Natural killer cell (primary cell): ENCODE measurements around the gene FBXO9. TPM values are rescaled to one million over a fixed set of nuclear protein-coding genes. Genes with fewer than 3 reads are reported as not detected.

ENCODE experiments used
- ATAC-seq, 3 donors: fragments of 150-1000 bp in 2 of 3; fragments of 200-7000 bp in 1 of 3; cut with Tn5 transposase; 1 replicate in 1 of 3; 2 replicates in 2 of 3; pipeline ENCODE4 v1.10.0; 2021; ENCODE audit warnings: mild to moderate bottlenecking in 2 of 3, moderate library complexity in 2 of 3
- DNase-seq, 2 donors: peaks; one replicate each; pipeline versions ENCODE4 v3.0.0 to v3.0.0-alpha.2; 2013 to 2021; ENCODE audit warnings: mixed read lengths in 1 of 2
- H3K27ac ChIP-seq: one replicate; pipeline ENCODE4 v1.5.1; 2013; ENCODE audit warnings: mild to moderate bottlenecking, low read length
- H3K27me3 ChIP-seq: one replicate; pipeline ENCODE4 v1.6.1; 2013; ENCODE audit warnings: low read length; ENCODE audit not compliant: control insufficient read depth, insufficient read depth
- H3K36me3 ChIP-seq: one replicate; pipeline ENCODE4 v1.6.1; 2013; ENCODE audit warnings: low read length; ENCODE audit not compliant: control insufficient read depth, insufficient read depth
- H3K4me1 ChIP-seq: one replicate; pipeline ENCODE4 v1.6.1; 2013; ENCODE audit warnings: low read length; ENCODE audit not compliant: control insufficient read depth, insufficient read depth
- H3K4me3 ChIP-seq: one replicate; pipeline ENCODE4 v1.5.1; 2013; ENCODE audit warnings: low read length
- H3K9me3 ChIP-seq: one replicate; pipeline ENCODE4 v1.6.1; 2013; ENCODE audit warnings: low read length; ENCODE audit not compliant: control insufficient read depth, insufficient read depth
- H3K27ac Mint-ChIP-seq, 2 donors: one replicate each; pipeline ENCODE4 v1.8.0; 2022; ENCODE audit warnings: mild to moderate bottlenecking in 2 of 2, mixed read lengths in 2 of 2, moderate library complexity in 1 of 2
- H3K27me3 Mint-ChIP-seq, 2 donors: one replicate each; pipeline ENCODE4 v1.8.0; 2022; ENCODE audit warnings: low read depth in 2 of 2, mixed read lengths in 2 of 2
- H3K36me3 Mint-ChIP-seq: one replicate; pipeline ENCODE4 v1.8.0; 2022; ENCODE audit warnings: mixed read lengths
- H3K4me1 Mint-ChIP-seq, 2 donors: one replicate each; pipeline ENCODE4 v1.8.0; 2022; ENCODE audit warnings: mixed read lengths in 2 of 2
- H3K4me3 Mint-ChIP-seq: one replicate; pipeline ENCODE4 v1.8.0; 2022; ENCODE audit warnings: mild to moderate bottlenecking, moderate library complexity, mixed read lengths
- H3K9me3 Mint-ChIP-seq, 2 donors: one replicate each; pipeline ENCODE4 v1.8.0; 2022; ENCODE audit warnings: mixed read lengths in 2 of 2
- CTCF ChIP-seq: fragments of 200-600 bp; IDR thresholded peaks from one replicate; pipeline ENCODE4 v1.8.0; 2022; ENCODE audit warnings: antibody characterized with exemption
- WGBS: methylation state at CpG from one replicate; pipeline ENCODE4 v1.1.7; 2013; ENCODE audit warnings: missing lambda C conversion rate; ENCODE audit not compliant: insufficient coverage; 5-methylcytosine and 5-hydroxymethylcytosine counted together
- intact Hi-C: fragments of 100-400 bp; cut with micrococcal nuclease; formaldehyde crosslinking; loops from one replicate; pipeline ENCODE4 v1.14.2; 2022
- total RNA-seq, 4 donors: library from RNA; stranded (reverse); fragments of 120-200 nt in 1 of 4; gene quantifications; one replicate each; pipeline versions ENCODE4 v1.2.3 to v1.2.4, GENCODE V29; 2013 to 2022

The FBXO9 gene
- total RNA-seq, 3 donors from 2014 or later (not counting 1 experiment from before 2014, with no cell fraction given) = 82.4 to 96.6 (median 88.9) TPM

- Mint-ChIP-seq H3K27ac (no peak overlapping the region), H3K9me3 (peaks cover 0 to 2% of the 10 kb centered on the region in 2 donors), H3K4me1 (peaks cover 29 to 33% of the 10 kb centered on the region in 2 donors), H3K4me3 (no peak overlapping the region), H3K27me3 (no peaks in the 10 kb centered on the region), H3K36me3 (no peaks in the 10 kb centered on the region)
- no peak overlapping the region for H3K27ac ChIP-seq
- H3K36me3 ChIP-seq = no peaks in the 10 kb centered on the region
- intact Hi-C loops = no loop called here
- H3K4me3 ChIP-seq = no peak overlapping the region
- 100% methylated on average over 4 of the region's 4 CpGs for WGBS
- no peak for TF ChIP-seq CTCF
- H3K9me3 ChIP-seq = no peaks in the 10 kb centered on the region
- H3K4me1 ChIP-seq = peaks cover 2% of the 10 kb centered on the region
- H3K27me3 ChIP-seq = no peaks in the 10 kb centered on the region
- ATAC-seq (no peak), DNase-seq (no peak)
Measured at GRCh38 chr6:53054532-53054931, 10.7 kb upstream of the FBXO9 start.

GRCh38 chr6:53055873-53056272 is 9.3 kb upstream of the FBXO9 start:
- Histone ChIP-seq H3K9me3 (no peaks in the 10 kb centered on the region), H3K36me3 (no peaks in the 10 kb centered on the region), H3K4me3 (no peak overlapping the region), H3K27me3 (no peaks in the 10 kb centered on the region), H3K4me1 (peaks cover 8% of the 10 kb centered on the region), H3K27ac (no peak overlapping the region)
- ATAC-seq (peak in 1 of 3 donors; percentile 79), DNase-seq (no peak)
- Mint-ChIP-seq H3K36me3 (no peaks in the 10 kb centered on the region), H3K27ac (no peak overlapping the region), H3K4me3 (no peak overlapping the region), H3K9me3 (peaks cover 0 to 2% of the 10 kb centered on the region in 2 donors), H3K27me3 (no peaks in the 10 kb centered on the region), H3K4me1 (peaks cover 43 to 47% of the 10 kb centered on the region in 2 donors)
- TF ChIP-seq CTCF = no peak
- WGBS = 97% methylated on average over 3 of the region's 5 CpGs
- intact Hi-C loops = no loop called here

- 77% methylated on average over 3 of the region's 3 CpGs for WGBS
- no peak overlapping the region for H3K27ac Mint-ChIP-seq
Measured at GRCh38 chr6:53056273-53056672, 8.9 kb upstream of the FBXO9 start.

More at GRCh38 chr6:53056273-53056672, 8.9 kb upstream of the FBXO9 start:
- no peak for TF ChIP-seq CTCF
- Mint-ChIP-seq H3K4me3 (no peak overlapping the region), H3K9me3 (peaks cover 0 to 2% of the 10 kb centered on the region in 2 donors), H3K36me3 (no peaks in the 10 kb centered on the region), H3K4me1 (peaks cover 47 to 51% of the 10 kb centered on the region in 2 donors), H3K27me3 (no peaks in the 10 kb centered on the region)
- no peak overlapping the region for H3K4me3 ChIP-seq
- peak in 1 of 3 donors; percentile 45 for ATAC-seq
- H3K4me1 ChIP-seq = peaks cover 8% of the 10 kb centered on the region
- intact Hi-C loops = no loop called here
- no peaks in the 10 kb centered on the region for H3K9me3 ChIP-seq
- DNase-seq = no peak
- no peak overlapping the region for H3K27ac ChIP-seq
- no peaks in the 10 kb centered on the region for H3K27me3 ChIP-seq
- H3K36me3 ChIP-seq = no peaks in the 10 kb centered on the region
